CD14-positive monocyte (primary cell): ENCODE measurements around the gene OSGEP. TPM values are rescaled to one million over a fixed set of nuclear protein-coding genes. Genes with fewer than 3 reads are reported as not detected.

Source experiments
- DNase-seq, 3 donors: peaks; one replicate each; pipeline ENCODE4 v3.0.0-alpha.2; 2011 to 2022
- H2AFZ ChIP-seq: 2 replicates; pipeline ENCODE4 v1.6.0; 2012; ENCODE audit warnings: mild to moderate bottlenecking, low read depth, low read length, inconsistent platforms; ENCODE audit not compliant: insufficient read depth, poor library complexity, severe bottlenecking
- H3K27ac ChIP-seq, 2 donors: 1 replicate in 1 of 2; 2 replicates in 1 of 2; pipeline ENCODE4 v1.5.1; 2012 to 2013; ENCODE audit warnings: low read length in 2 of 2, control low read depth in 1 of 2, inconsistent platforms in 1 of 2, low read depth in 1 of 2, mild to moderate bottlenecking in 1 of 2
- H3K27me3 ChIP-seq, 2 donors: one replicate each; pipeline versions ENCODE4 v1.6.0 to v1.6.1; 2011 to 2013; ENCODE audit warnings: low read length in 2 of 2; ENCODE audit not compliant: control insufficient read depth in 2 of 2, insufficient read depth in 2 of 2
- H3K36me3 ChIP-seq, 2 donors: replicated peaks in 1 of 2; 1 replicate in 1 of 2; 2 replicates in 1 of 2; pipeline versions ENCODE4 v1.5.1 to v1.6.1; 2012 to 2013; ENCODE audit warnings: low read length in 2 of 2, control low read depth in 1 of 2, inconsistent platforms in 1 of 2, mild to moderate bottlenecking in 1 of 2; ENCODE audit not compliant: insufficient read depth in 2 of 2, control insufficient read depth in 1 of 2
- H3K4me1 ChIP-seq, 2 donors: 1 replicate in 1 of 2; 2 replicates in 1 of 2; pipeline versions ENCODE4 v1.5.1 to v1.6.1; 2012 to 2013; ENCODE audit warnings: low read length in 2 of 2, control low read depth in 1 of 2, inconsistent platforms in 1 of 2, mild to moderate bottlenecking in 1 of 2, moderate library complexity in 1 of 2; ENCODE audit not compliant: insufficient read depth in 2 of 2, control insufficient read depth in 1 of 2
- H3K4me2 ChIP-seq: replicated peaks from 2 replicates; pipeline ENCODE3; 2012; ENCODE audit warnings: low read length, moderate library complexity, mild to moderate bottlenecking; ENCODE audit not compliant: poor library complexity, severe bottlenecking; ENCODE audit errors: extremely low read depth
- H3K4me3 ChIP-seq, 3 experiments: fragments of 200-600 bp in 1 of 3; sonication (generic) in 1 of 3; replicated peaks in 1 of 3; 1 replicate in 2 of 3; 2 replicates in 1 of 3; pipeline ENCODE4 v1.5.1; 2011 to 2013; ENCODE audit warnings: low read length in 3 of 3, mild to moderate bottlenecking in 3 of 3, control low read depth in 2 of 3, low read depth in 2 of 3, inconsistent platforms in 1 of 3, moderate library complexity in 1 of 3
- H3K79me2 ChIP-seq: 2 replicates; pipeline ENCODE4 v1.6.0; 2012; ENCODE audit warnings: mild to moderate bottlenecking, control low read depth, inconsistent platforms, low read length, moderate library complexity; ENCODE audit not compliant: insufficient read depth
- H3K9ac ChIP-seq: 2 replicates; pipeline ENCODE4 v1.6.0; 2017; ENCODE audit warnings: low read length, mild to moderate bottlenecking; ENCODE audit not compliant: insufficient read depth, poor library complexity, severe bottlenecking
- H3K9me3 ChIP-seq, 2 donors: replicated peaks in 1 of 2; 1 replicate in 1 of 2; 2 replicates in 1 of 2; pipeline versions ENCODE4 v1.5.1 to v1.6.1; 2012 to 2013; ENCODE audit warnings: low read length in 2 of 2, control low read depth in 1 of 2; ENCODE audit not compliant: control insufficient read depth in 1 of 2, insufficient read depth in 1 of 2
- H4K20me1 ChIP-seq: 2 replicates; pipeline ENCODE4 v1.6.0; 2012; ENCODE audit warnings: mild to moderate bottlenecking, low read length, control low read depth, moderate library complexity; ENCODE audit not compliant: insufficient read depth
- H3K27ac Mint-ChIP-seq, 7 donors: one replicate each; pipeline ENCODE4 v1.8.0; 2020; ENCODE audit warnings: mild to moderate bottlenecking in 7 of 7, mixed read lengths in 7 of 7, moderate library complexity in 6 of 7, inconsistent platforms in 2 of 7
- H3K27me3 Mint-ChIP-seq, 3 donors: one replicate each; pipeline ENCODE4 v1.8.0; 2021 to 2022; ENCODE audit warnings: low read depth in 3 of 3, mild to moderate bottlenecking in 3 of 3, mixed read lengths in 3 of 3, moderate library complexity in 3 of 3, inconsistent platforms in 1 of 3
- H3K36me3 Mint-ChIP-seq, 2 donors: one replicate each; pipeline ENCODE4 v1.8.0; 2020; ENCODE audit warnings: mixed read lengths in 2 of 2, inconsistent platforms in 1 of 2, mild to moderate bottlenecking in 1 of 2
- H3K4me1 Mint-ChIP-seq: one replicate; pipeline ENCODE4 v1.8.0; 2020; ENCODE audit warnings: mild to moderate bottlenecking, mixed read lengths
- H3K4me3 Mint-ChIP-seq, 2 donors: one replicate each; pipeline ENCODE4 v1.8.0; 2020; ENCODE audit warnings: mild to moderate bottlenecking in 2 of 2, mixed read lengths in 2 of 2, moderate library complexity in 1 of 2
- H3K9me3 Mint-ChIP-seq, 7 donors: one replicate each; pipeline ENCODE4 v1.8.0; 2020 to 2022; ENCODE audit warnings: mixed read lengths in 7 of 7, mild to moderate bottlenecking in 6 of 7, moderate library complexity in 6 of 7, inconsistent platforms in 2 of 7
- CTCF ChIP-seq: fragments of 200-600 bp; IDR thresholded peaks from one replicate; pipeline ENCODE4 v1.8.0; 2022; ENCODE audit warnings: antibody characterized with exemption, mild to moderate bottlenecking
- WGBS: methylation state at CpG from one replicate; pipeline ENCODE4 v1.1.5; 2013; ENCODE audit warnings: missing lambda C conversion rate; ENCODE audit not compliant: insufficient coverage; 5-methylcytosine and 5-hydroxymethylcytosine counted together
- intact Hi-C, 2 donors: fragments of 100-400 bp; cut with micrococcal nuclease; formaldehyde crosslinking; loops; one replicate each; pipeline versions ENCODE4 v1.15.0 to v1.15.1; 2023
- polyA plus RNA-seq, 3 donors: library from polyadenylated mRNA; depleted of rRNA in 1 of 3; unstranded in 2 of 3; stranded (reverse) in 1 of 3; fragments of 300-500 nt in 2 of 3; fragments of >200 nt in 1 of 3; fragmentation: Illumina TruSeq in 2 of 3; gene quantifications; 1 replicate in 2 of 3; 2 replicates in 1 of 3; pipeline ENCODE4 v1.2.3, GENCODE V29; 2012 to 2021

OSGEP gene
- polyA plus RNA-seq, 3 donors: 34.7 to 112 (median 40.0) TPM

GRCh38 chr14:20417250-20418186 is 37.1 kb downstream of the OSGEP start:
- WGBS: 19% methylated on average over 4 of the region's 7 CpGs
- H3K4me3 Mint-ChIP-seq: no peak overlapping the region
- no peaks in the 10 kb centered on the region for H3K27me3 Mint-ChIP-seq
- H3K4me1 Mint-ChIP-seq: peaks cover 34% of the 10 kb centered on the region
- no peaks in the 10 kb centered on the region for H3K36me3 Mint-ChIP-seq
- Histone ChIP-seq H2AFZ (no peak overlapping the region), H3K4me3 (no peak overlapping the region), H4K20me1 (peaks cover 3% of the 10 kb centered on the region), H3K27ac (no peak overlapping the region), H3K27me3 (no peaks in the 10 kb centered on the region), H3K36me3 (no peaks in the 10 kb centered on the region), H3K79me2 (peaks cover 19% of the 10 kb centered on the region), H3K9me3 (no peaks in the 10 kb centered on the region), H3K4me2 (no peak overlapping the region), H3K4me1 (peaks cover 28 to 33% of the 10 kb centered on the region in 2 donors), H3K9ac (no peak overlapping the region)
- DNase-seq: no peak
- H3K27ac Mint-ChIP-seq: no peak overlapping the region
- TF ChIP-seq CTCF: no peak
- H3K9me3 Mint-ChIP-seq: no peaks in the 10 kb centered on the region
- intact Hi-C loops: loop anchor here (5.0 to 10.0 kb wide), 3 partner anchors 35 to 195 kb away; partner anchors contain the start of genes OSGEP (in 1 of the 2), PIP4P1 (in 1 of the 2) and PNP (in 1 of the 2)

GRCh38 chr14:20416223-20416622 is 38.4 kb downstream of the OSGEP start:
- H2AFZ ChIP-seq: peak overlapping the region; percentile 77
- peak overlapping the region; percentile 20 for H3K4me2 ChIP-seq
- H3K9ac ChIP-seq: no peak overlapping the region
- no peaks in the 10 kb centered on the region for H3K27me3 Mint-ChIP-seq
- no peaks in the 10 kb centered on the region for H3K27me3 ChIP-seq
- H3K4me1 Mint-ChIP-seq: peaks cover 46% of the 10 kb centered on the region
- intact Hi-C loops: loop anchor here (5.0 to 10.0 kb wide), 3 partner anchors 36 to 196 kb away; partner anchors contain the start of genes OSGEP (in 1 of the 2), PIP4P1 (in 1 of the 2) and PNP (in 1 of the 2)
- no peak overlapping the region for H3K4me3 ChIP-seq
- peak overlapping the region in 1 of 2 donors; percentile 72 for H3K27ac ChIP-seq
- WGBS: no CpG with 5 or more reads among the region's 2 CpGs
- H3K79me2 ChIP-seq: peaks cover 32% of the 10 kb centered on the region
- H3K4me3 Mint-ChIP-seq: no peak overlapping the region
- H3K9me3 Mint-ChIP-seq: no peaks in the 10 kb centered on the region
- TF ChIP-seq CTCF: no peak
- peaks cover 16% of the 10 kb centered on the region for H4K20me1 ChIP-seq
- DNase-seq: no peak
- peak overlapping the region; percentile 19 to 89 (median 77) for H3K27ac Mint-ChIP-seq
- peaks cover 39 to 44% of the 10 kb centered on the region in 2 donors for H3K4me1 ChIP-seq
- no peaks in the 10 kb centered on the region for H3K36me3 ChIP-seq
- no peaks in the 10 kb centered on the region for H3K9me3 ChIP-seq
- no peaks in the 10 kb centered on the region for H3K36me3 Mint-ChIP-seq
